ENCODE results near the gene CSF2. TPM values are rescaled to one million over a fixed set of nuclear protein-coding genes. Genes with fewer than 3 reads are reported as not detected.
"Not testable (repeated sequence)": the region's sequence is repeated elsewhere in the genome, so short reads cannot be mapped to it uniquely, and the experiment has no call there.

Gene CSF2
- total RNA-seq, 4 donors from 2014 or later: not detected

DNA sequence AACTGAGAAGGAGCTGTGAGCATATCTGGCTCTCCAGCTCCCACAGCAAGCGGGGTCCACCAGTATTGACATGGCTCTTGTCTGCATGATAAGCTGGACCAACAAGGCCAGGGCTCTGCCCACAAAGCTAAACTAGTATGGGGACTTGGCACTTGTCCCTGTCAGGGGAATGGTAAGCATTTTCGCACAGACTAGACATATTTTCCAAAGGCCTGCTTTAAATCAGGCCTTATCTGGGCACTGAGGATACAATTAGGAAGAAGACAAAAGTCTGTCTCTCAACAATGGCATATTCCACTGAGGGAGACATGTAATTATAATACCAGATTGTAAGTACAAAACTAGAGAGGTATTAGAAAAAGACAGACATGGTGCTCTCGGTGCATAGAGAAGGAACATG lies 32.1 kb downstream of the CSF2 start:
- intact Hi-C loops (cut with DNase I): no loop called here
- 90 to 93% methylated on average over 2 to 3 of the region's 3 CpGs for WGBS, 2 donors
- H3K9me3 ChIP-seq: no peaks in the 10 kb centered on the region
- no peaks in the 10 kb centered on the region for H3K36me3 ChIP-seq
- H3K27me3 ChIP-seq: no peaks in the 10 kb centered on the region
- H3K4me3 ChIP-seq: no peak overlapping the region
- no peak overlapping the region for H3K27ac ChIP-seq
- TF ChIP-seq POLR2A (IDR thresholded peaks at IDR 0.05) (no peak), CTCF (IDR thresholded peaks at IDR 0.05) (no peak)
- H3K4me1 ChIP-seq: peaks cover 7 to 18% (median 13%) of the 10 kb centered on the region in 3 donors
- DNase-seq: no peak

DNA sequence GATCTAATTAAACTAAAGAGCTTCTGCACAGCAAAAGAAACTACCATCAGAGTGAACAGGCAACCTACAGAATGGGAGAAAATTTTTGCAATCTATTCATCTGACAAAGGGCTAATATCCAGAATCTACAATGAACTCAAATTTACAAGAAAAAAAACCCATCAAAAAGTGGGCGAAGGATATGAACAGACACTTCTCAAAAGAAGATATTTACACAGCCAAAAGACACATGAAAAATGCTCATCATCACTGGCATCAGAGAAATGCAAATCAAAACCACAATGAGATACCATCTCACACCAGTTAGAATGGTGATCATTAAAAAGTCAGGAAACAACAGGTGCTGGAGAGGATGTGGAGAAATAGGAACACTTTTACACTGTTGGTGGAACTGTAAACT lies 34.9 kb downstream of the CSF2 start:
- WGBS, 2 donors: 84 to 100% methylated on average over 1 of the region's 1 CpG
- H3K4me3 ChIP-seq; intact Hi-C loops (cut with DNase I); DNase-seq; H3K27me3 ChIP-seq; H3K36me3 ChIP-seq; H3K27ac ChIP-seq; H3K4me1 ChIP-seq; H3K9me3 ChIP-seq: not testable (repeated sequence)

- 76 to 87% methylated on average over 4 of the region's 4 CpGs for WGBS, 2 donors
- DNase-seq; H3K9me3 ChIP-seq; intact Hi-C loops (cut with DNase I); H3K27me3 ChIP-seq; H3K4me1 ChIP-seq; H3K36me3 ChIP-seq; H3K4me3 ChIP-seq; H3K27ac ChIP-seq: not testable (repeated sequence)
Observed at GRCh38 chr5:132108957-132109356, 35.4 kb downstream of the CSF2 start.

GRCh38 chr5:132109494-132110053 lies 36.0 kb downstream of the CSF2 start:
- Histone ChIP-seq H3K27ac (no peak overlapping the region), H3K36me3 (no peaks in the 10 kb centered on the region), H3K9me3 (no peaks in the 10 kb centered on the region), H3K4me1 (no peaks in the 10 kb centered on the region), H3K27me3 (no peaks in the 10 kb centered on the region), H3K4me3 (no peak overlapping the region)
- 82 to 95% methylated on average over 2 to 3 of the region's 3 CpGs for WGBS, 2 donors
- intact Hi-C loops (cut with DNase I): no loop called here
- TF ChIP-seq CTCF (IDR thresholded peaks at IDR 0.05): no peak
- no peak for TF ChIP-seq POLR2A (IDR thresholded peaks at IDR 0.05)
- no peak for DNase-seq

- TF ChIP-seq POLR2A (IDR thresholded peaks at IDR 0.05) (no peak), CTCF (IDR thresholded peaks at IDR 0.05) (no peak)
Observed at GRCh38 chr5:132110195-132110594, 36.6 kb downstream of the CSF2 start.

GRCh38 chr5:132110930-132111329 lies 37.3 kb downstream of the CSF2 start:
- TF ChIP-seq POLR2A (IDR thresholded peaks at IDR 0.05) (no peak), CTCF (IDR thresholded peaks at IDR 0.05) (no peak)
- DNase-seq: no peak

More at GRCh38 chr5:132110195-132110594, 36.6 kb downstream of the CSF2 start:
- no peak overlapping the region for H3K4me3 ChIP-seq
- WGBS, 2 donors: 64 to 83% methylated on average over 3 of the region's 3 CpGs
- intact Hi-C loops (cut with DNase I): no loop called here
- H3K27ac ChIP-seq: no peak overlapping the region
- H3K36me3 ChIP-seq: no peaks in the 10 kb centered on the region
- H3K9me3 ChIP-seq: no peaks in the 10 kb centered on the region
- H3K27me3 ChIP-seq: no peaks in the 10 kb centered on the region
- no peak for DNase-seq
- no peaks in the 10 kb centered on the region for H3K4me1 ChIP-seq

More at GRCh38 chr5:132110930-132111329, 37.3 kb downstream of the CSF2 start:
- no peak overlapping the region for H3K27ac ChIP-seq
- no peak overlapping the region for H3K4me3 ChIP-seq
- intact Hi-C loops (cut with DNase I): no loop called here
- H3K36me3 ChIP-seq: no peaks in the 10 kb centered on the region
- no peaks in the 10 kb centered on the region for H3K27me3 ChIP-seq
- no peaks in the 10 kb centered on the region for H3K4me1 ChIP-seq
- no peaks in the 10 kb centered on the region for H3K9me3 ChIP-seq

All from esophagus squamous epithelium (tissue), 5 donors.